ENCODE results near the gene SSBP3.

The SSBP3 gene

DNA sequence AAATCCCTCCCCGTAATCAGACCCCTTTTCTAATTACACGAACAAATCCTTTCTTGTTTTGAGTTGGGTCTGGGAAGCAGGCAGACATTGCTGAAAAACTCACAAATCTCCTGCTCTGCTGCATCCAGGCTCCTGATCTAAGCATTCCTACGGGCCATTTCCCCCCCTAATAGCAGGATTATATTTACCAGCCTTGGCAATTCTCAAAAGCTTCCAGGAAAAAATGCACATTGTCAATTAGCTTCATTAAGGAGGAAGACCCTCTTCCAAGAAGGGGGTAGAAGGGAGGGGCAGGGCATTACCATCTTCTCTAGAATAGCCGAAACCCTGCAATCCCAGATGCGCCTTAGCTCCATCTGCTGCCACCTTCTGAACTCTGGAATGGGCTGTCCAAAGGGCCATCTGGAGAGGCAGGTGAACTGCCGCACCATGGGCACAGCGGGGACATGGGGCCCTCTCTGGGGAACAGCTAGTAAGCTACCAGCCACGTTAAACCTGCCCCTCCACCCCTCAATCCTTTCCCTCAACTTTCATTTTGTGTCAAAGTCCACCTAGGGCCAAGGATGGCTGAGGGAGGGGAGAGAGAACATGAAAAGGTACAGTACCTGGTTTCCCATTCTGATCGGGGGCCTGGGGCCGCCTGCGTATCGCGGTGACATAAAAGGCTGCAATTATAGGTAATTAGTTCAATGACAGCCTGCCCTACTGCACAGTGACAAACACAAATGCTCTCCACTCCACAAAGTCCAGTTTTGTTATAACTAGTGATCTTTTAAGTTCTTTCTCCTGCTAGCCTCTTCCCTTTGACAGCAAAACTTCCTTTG lies 149.5 kb downstream of the SSBP3 start:
- H3K4me3 ChIP-seq (ENCODE audit: low read depth, low read length) = no peak overlapping the region
- TF ChIP-seq, protein P1, sequence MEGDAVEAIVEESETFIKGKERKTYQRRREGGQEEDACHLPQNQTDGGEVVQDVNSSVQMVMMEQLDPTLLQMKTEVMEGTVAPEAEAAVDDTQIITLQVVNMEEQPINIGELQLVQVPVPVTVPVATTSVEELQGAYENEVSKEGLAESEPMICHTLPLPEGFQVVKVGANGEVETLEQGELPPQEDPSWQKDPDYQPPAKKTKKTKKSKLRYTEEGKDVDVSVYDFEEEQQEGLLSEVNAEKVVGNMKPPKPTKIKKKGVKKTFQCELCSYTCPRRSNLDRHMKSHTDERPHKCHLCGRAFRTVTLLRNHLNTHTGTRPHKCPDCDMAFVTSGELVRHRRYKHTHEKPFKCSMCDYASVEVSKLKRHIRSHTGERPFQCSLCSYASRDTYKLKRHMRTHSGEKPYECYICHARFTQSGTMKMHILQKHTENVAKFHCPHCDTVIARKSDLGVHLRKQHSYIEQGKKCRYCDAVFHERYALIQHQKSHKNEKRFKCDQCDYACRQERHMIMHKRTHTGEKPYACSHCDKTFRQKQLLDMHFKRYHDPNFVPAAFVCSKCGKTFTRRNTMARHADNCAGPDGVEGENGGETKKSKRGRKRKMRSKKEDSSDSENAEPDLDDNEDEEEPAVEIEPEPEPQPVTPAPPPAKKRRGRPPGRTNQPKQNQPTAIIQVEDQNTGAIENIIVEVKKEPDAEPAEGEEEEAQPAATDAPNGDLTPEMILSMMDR (IDR thresholded peaks at IDR 0.05; ENCODE audit: low read depth, low read length) = no peak

GRCh38 chr1:54255026-54255702 lies 151.0 kb downstream of the SSBP3 start:
- TF ChIP-seq, protein P1 (IDR thresholded peaks at IDR 0.05; ENCODE audit: low read depth, low read length) = no peak
- no peak overlapping the region for H3K4me3 ChIP-seq (ENCODE audit: low read depth, low read length)

DNA sequence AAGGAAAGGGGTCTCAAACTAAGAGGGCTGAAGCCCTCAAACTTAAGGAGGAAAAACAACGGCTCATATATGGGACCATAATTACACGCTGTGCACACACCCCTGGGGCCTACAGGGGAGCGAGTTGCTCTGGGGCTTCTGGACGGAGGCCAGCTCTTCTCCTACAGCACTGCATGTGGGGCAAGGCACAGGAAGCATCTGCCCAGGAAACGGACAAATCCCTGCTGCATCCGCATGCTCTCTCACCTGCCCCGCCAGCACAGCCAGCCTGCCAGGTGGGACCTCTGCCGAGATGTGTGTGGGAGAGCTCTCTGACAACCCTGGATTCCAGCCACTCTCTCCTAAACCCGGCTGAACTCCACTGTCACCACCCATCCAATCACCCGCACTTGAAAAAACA lies 152.1 kb downstream of the SSBP3 start:
- H3K4me3 ChIP-seq (ENCODE audit: low read depth, low read length) = no peak overlapping the region
- TF ChIP-seq, protein P1 (IDR thresholded peaks at IDR 0.05; ENCODE audit: low read depth, low read length) = no peak

DNA sequence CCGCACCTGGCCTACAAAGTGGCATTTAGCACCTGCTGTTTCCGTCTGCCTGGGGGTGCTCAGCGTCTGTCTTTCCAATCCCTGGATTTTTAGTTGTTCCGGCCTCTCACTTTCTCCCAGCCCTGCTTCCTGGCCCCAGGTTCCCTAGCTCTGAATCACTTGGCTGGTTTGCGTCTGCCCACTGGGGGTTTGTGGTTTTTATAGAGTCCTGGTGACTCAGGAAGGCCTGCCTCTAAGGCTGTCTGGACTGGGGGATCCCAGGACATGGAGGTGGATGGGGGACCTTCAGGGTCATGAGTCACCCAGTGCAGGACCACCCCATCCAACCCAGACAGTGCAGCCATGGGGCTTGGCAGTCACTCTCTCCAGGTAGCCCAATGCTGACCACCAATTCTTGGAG lies 152.7 kb downstream of the SSBP3 start:
- TF ChIP-seq, protein P1 (IDR thresholded peaks at IDR 0.05; ENCODE audit: low read depth, low read length) = no peak
- H3K4me3 ChIP-seq (ENCODE audit: low read depth, low read length) = no peak overlapping the region

GRCh38 chr1:54252371-54252936 lies 153.7 kb downstream of the SSBP3 start:
- no peak overlapping the region for H3K4me3 ChIP-seq (ENCODE audit: low read depth, low read length)
- TF ChIP-seq, protein P1 (IDR thresholded peaks at IDR 0.05; ENCODE audit: low read depth, low read length) = no peak

- TF ChIP-seq, protein P1 (IDR thresholded peaks at IDR 0.05; ENCODE audit: low read depth, low read length) = no peak
Measured at GRCh38 chr1:54250670-54251069, 155.5 kb downstream of the SSBP3 start.

More at GRCh38 chr1:54250670-54251069, 155.5 kb downstream of the SSBP3 start:
- H3K4me3 ChIP-seq (ENCODE audit: low read depth, low read length) = no peak overlapping the region
